HG03342 (cell line): Measurements from ENCODE around the gene NOC3L.
"Not testable (repeated sequence)": the region's sequence is repeated elsewhere in the genome, so short reads cannot be mapped to it uniquely, and the experiment has no call there.

Source experiments
- ATAC-seq: cut with Tn5 transposase; IDR thresholded peaks from one replicate; pipeline ENCODE4 v1.9.1; 2021; ENCODE audit warnings: mild to moderate bottlenecking, moderate library complexity; ENCODE audit not compliant: unreplicated experiment

The NOC3L gene

GRCh38 chr10:94362360-94363250, at the start of gene NOC3L:
Gene NOC3L (minus strand): TSS chr10:94362939. CDS start chr10:94362838, 101 bp downstream.
- peak; percentile 99 for ATAC-seq

GRCh38 chr10:94412449-94412848, 49.7 kb upstream of the NOC3L start:
- no peak for ATAC-seq

DNA sequence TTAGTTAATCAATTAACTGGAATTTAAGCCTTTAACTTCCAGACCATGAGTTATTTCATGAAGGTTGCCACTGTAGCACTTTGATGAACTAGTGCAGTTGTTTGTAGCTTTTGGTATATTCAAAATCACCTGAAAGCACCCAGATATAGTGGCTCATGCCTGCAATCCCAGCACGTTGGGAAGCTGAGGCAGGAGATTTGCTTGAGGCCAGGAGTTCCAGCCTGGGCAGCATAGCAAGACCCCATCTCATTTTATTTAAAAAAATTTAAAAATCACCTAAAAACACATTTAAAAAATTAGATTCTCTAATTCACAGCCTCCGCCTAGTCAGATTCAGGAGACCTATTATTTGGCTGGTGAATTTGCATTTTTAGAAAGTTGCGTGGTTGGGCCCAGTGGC, 48.6 kb upstream of the NOC3L start:
- ATAC-seq = no peak

DNA sequence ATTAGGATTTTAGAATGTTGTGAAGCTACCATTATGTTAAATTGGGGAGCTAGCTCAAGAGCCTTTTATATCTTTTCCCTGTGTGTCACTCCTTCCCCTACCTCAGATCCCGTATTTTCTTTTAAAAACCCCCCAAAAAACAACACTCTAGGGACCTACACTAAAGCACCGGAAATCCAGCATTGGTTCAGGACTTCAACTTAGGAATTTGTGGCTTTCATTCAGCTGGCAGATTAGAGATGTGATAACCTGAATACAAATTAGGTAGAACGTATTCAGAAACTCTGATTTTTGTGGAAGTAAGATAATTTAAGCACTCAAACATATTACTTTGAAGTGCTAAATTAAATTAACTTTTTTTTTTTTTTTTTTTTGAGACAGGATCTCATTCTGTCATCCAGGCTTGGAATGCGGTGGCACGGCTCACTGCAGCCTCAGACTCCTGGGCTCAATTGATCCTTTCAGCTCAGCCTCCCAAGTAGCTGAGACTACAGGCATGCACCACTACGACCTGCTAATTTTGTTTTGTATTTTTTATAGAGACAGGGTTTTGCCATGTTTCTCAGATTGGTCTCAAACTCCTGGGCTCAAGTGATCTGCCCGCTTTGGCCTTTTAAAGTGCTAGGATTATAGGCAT, 46.4 kb upstream of the NOC3L start:
- ATAC-seq = no peak

DNA sequence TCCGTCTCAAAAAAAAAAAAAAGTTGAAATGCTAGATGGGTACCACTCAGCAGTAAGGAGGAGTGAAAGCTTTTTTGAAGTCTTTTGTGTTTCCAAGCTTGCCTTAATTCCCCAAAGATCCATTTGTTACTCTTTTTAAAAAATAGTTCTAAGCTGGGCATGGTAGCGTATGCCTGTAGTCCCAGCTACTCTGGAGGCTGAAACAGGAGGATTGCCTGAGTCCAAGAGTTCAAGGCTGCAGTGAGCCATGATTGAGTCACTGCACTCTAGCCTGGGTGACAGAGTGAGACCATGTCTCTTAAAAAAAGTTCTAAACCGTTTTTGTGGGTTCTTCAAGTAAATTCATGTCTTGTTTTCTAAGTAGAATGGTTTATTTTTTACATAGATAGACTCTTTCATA, 44.9 kb upstream of the NOC3L start:
- ATAC-seq = no peak

DNA sequence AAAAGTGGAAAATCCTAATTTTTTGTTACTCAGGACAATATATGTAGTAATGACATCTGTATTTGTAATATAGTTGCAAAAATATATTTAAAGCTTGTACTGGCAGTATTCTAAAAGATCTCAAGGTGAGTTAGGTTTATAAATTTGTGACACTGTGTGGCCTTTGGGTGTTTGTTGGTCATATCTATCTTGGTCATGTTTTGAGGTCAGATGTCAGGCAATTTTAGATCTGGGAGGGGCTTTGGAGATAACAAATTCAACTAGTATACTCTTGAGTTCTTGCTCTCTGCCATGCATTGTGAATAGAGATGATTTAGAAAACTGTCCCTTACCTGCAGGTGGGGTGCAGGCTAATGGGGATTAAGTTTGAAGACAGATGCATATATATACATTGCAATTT, 42.7 kb upstream of the NOC3L start:
- ATAC-seq = no peak

- peak; percentile 67 for ATAC-seq
These were observed 40.9 kb upstream of the NOC3L start for GRCh38 chr10:94403380-94404213.

- no peak for ATAC-seq
These were observed 40.2 kb upstream of the NOC3L start for GRCh38 chr10:94402843-94403379.

GRCh38 chr10:94402204-94402842, 39.6 kb upstream of the NOC3L start, which contains the start of gene TBC1D12:
Gene TBC1D12 (plus strand): TSS chr10:94402541. CDS start chr10:94402614, 73 bp downstream.
- ATAC-seq = peak; percentile 59

- no peak for ATAC-seq
These were observed 36.0 kb upstream of the NOC3L start for GRCh38 chr10:94398762-94399161.

- no peak for ATAC-seq
These were observed 35.0 kb upstream of the NOC3L start for GRCh38 chr10:94397549-94398370.

DNA sequence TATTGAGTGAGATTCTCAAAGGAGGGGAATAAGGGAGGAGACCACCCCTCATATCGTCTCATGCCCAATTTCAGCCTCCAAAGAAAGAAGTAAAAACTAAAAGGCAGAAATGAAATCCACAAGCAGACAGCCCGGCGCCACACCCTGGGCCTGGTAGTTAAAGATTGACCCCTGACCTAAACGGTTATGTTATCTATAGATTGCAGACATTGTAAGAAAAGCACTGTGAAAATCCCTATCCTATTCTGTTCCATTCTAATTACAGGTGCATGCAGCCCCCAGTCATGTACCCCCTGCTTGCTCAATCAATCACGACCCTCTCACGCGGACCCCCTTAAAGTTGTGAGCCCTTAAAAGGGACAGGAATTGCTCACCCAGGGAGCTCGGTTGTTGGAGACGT, 29.4 kb upstream of the NOC3L start:
- not testable (repeated sequence) for ATAC-seq

DNA sequence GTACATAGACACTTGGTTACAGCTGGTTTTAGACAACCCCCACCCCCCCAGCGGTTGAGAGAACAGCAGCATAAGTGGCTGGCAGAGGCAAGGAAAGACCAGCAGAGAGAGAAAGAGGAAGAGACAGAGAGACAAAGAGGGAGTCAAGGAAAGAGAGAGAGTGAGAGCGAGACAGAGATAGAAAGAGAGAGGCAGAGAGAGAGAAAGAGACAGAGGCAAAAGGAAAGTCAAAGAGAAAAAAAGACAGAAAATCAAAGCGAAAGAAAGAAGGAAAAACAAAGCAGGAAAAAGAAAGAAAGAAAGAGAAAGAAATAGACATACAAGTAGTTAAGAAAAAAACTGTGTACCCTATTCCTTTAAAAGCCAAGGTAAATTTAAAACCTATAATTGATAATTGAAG, 23.0 kb upstream of the NOC3L start:
- not testable (repeated sequence) for ATAC-seq

DNA sequence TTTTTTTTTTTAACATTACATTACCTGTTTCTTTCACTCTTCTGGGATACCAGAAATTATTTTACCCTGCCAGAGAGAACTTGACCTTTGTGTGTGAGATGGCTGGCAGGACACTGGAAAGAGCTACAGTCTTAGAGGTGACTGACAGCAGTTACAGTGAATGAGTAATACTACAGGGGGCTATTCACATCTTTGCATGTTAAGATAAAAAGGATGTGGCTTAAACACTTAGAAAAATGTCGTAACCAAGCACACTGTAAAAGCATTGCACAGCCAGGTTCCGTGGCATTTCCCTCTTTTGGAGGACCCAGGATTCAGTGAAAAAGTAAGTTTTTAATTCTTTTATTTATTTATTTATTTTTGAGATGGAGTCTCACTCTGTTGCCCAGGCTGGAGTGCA, 20.8 kb upstream of the NOC3L start:
- ATAC-seq = no peak

DNA sequence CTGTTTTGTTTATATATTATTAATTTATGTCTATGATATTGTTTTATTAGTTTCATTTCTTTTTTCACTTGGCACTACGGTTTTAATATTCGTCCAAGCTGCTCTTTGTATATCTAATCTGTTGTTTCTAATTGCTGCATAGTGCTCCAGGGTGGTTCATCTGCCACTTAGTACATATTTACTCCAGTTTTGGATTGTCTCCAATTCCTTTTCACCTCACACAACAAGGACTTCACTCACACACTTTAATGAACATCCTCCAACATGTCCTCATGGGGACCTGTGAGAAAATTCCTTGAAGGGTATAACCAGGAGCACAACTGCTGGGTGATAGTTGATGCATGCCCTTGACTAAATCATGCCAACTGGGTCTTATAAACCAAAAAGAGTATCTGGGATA, 14.1 kb upstream of the NOC3L start:
- no peak for ATAC-seq

DNA sequence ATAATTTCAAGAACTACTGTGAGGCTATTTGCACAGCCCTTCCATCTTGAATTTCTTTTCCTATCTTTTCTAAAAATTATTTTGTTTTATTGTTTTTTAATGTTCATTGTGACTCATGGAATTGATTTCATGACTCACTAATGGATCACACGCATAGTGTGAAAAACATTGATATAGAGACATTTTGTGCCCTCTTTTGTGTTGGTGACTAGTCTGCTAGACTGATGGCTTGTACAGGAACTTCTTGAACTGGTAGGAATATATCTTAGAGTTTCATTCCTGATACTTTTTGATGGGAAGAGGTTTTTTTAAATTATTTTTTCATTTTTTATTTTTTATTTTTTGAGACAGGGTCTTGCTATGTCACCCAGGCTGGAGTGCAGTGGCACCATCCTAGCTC, 12.6 kb upstream of the NOC3L start:
- no peak for ATAC-seq

GRCh38 chr10:94370501-94370900, 7.8 kb upstream of the NOC3L start:
- no peak for ATAC-seq

DNA sequence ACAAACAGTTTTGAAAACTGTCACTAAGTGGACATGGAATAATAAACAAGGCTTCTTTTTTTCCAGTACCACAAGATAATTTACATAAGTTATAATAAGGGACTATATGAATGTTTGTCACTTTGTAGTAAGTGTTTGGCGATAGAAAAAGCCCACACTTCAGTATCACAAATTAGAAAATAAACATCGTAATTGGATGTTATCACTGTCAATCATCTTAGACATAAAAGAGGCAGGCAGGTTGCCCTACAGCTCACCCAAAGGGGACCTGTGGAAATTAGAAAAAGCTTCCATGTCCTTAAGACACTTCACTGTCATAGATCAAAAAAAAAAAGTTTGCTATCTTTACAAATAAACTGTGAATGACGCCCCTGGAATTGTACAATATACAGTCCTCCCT, 3.6 kb upstream of the NOC3L start:
- ATAC-seq = no peak

DNA sequence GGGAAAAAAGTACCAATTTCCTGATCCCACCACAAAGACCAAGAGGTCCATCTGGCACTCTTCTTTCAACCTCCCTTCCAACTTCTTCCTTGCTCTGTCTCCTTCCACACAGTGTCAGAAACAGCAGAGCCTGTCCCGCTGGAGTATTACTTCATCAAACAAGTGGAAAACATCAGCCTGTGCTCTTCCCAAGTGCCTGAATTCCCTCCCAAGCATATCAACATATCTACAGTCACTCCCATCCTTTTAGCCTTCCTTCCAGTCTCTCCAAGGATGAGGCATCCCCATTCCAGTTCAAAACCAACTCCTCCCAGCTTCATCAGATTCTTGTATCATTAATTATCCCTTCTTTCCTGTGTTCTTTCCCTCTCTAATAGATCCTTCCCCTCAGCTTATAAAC, 1.7 kb upstream of the NOC3L start:
- no peak for ATAC-seq

DNA sequence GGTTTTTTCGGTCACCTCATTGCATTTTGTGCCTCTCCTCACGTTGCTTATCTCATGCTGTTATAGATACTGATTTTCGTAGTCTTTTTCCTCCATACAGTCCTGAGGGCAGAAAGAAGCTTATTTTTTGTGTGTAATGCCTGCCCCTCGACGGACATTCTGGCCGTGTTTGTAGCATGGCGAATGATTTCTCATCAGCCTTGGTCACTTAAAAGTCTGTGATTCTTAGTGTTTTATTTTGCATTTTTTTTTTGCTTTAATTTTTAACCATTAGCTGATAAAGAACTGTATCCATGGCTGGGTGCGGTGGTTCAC, 469 bp upstream of the NOC3L start:
- peak; percentile 4 for ATAC-seq
